ENCODE data around the gene SPECC1.

The SPECC1 gene

DNA sequence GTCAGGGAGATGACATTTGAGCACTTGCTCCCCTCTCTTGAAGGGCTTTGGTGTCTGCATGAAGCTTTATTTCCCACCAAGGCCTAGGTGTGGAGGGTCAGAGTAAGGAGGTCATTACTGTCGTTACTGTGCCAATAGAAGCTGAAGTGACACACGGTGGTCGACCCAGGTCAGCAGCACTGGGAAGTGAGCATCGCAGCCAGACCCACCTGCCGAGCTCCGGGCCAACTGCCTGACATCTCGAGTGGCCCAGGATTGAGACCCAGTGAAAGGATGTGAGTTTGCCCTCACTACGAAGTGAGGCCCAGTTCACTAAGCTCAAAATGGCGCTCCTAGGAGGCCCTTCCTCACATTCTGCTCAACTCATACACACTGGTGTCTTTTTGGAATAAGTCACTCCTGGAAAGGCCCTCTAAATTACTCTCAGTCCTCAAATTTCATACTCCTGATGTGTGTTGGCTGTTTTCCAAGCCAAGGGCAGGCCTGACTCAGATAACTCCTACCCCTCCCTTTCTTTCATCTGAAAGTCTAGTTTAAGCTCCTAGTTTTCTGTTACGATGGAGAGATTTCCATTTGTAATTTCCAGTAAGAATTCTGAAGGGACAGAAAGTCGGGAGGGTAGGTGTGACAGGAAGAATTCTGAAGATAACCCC is 257.8 kb downstream of the SPECC1 start:
- no peak overlapping the region for H3K4me3 ChIP-seq (ENCODE audit: low read depth, low read length)
- no peak for DNase-seq (ENCODE audit: low read depth)
- TF ChIP-seq MYC (IDR thresholded peaks at IDR 0.05; ENCODE audit: low read depth, low read length) (no peak), POLR2A (IDR thresholded peaks at IDR 0.05; ENCODE audit: extremely low read depth, insufficient read length) (no peak)
- TF ChIP-seq, protein P1, sequence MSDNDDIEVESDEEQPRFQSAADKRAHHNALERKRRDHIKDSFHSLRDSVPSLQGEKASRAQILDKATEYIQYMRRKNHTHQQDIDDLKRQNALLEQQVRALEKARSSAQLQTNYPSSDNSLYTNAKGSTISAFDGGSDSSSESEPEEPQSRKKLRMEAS (IDR thresholded peaks at IDR 0.05; ENCODE audit: low read depth, low read length), result no peak
- TF ChIP-seq, protein P2, sequence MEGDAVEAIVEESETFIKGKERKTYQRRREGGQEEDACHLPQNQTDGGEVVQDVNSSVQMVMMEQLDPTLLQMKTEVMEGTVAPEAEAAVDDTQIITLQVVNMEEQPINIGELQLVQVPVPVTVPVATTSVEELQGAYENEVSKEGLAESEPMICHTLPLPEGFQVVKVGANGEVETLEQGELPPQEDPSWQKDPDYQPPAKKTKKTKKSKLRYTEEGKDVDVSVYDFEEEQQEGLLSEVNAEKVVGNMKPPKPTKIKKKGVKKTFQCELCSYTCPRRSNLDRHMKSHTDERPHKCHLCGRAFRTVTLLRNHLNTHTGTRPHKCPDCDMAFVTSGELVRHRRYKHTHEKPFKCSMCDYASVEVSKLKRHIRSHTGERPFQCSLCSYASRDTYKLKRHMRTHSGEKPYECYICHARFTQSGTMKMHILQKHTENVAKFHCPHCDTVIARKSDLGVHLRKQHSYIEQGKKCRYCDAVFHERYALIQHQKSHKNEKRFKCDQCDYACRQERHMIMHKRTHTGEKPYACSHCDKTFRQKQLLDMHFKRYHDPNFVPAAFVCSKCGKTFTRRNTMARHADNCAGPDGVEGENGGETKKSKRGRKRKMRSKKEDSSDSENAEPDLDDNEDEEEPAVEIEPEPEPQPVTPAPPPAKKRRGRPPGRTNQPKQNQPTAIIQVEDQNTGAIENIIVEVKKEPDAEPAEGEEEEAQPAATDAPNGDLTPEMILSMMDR (IDR thresholded peaks at IDR 0.05; ENCODE audit: low read depth, low read length), result no peak

DNA sequence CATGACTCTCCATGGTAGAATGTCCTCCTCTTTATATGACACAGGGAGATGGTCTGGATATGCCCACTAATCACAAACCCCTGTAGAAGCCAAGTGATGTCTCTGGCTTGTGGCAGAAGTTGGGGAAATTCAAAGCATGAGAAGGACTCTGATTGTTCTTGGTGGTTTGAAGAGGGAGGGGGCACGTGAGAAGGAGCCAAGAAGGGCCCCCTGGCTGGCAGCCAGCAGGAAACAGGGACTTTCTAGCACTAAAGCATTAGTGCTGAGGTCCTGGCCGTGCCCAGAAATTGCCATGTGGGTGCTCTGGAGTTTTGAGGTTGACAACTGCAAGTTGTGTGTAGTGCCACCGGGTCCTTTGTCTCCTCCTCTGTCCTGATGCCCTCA is 258.3 kb downstream of the SPECC1 start:
- no peak overlapping the region for H3K4me3 ChIP-seq (ENCODE audit: low read depth, low read length)
- no peak for DNase-seq (ENCODE audit: low read depth)
- TF ChIP-seq, protein P2 (IDR thresholded peaks at IDR 0.05; ENCODE audit: low read depth, low read length), result no peak
- TF ChIP-seq POLR2A (IDR thresholded peaks at IDR 0.05; ENCODE audit: extremely low read depth, insufficient read length) (no peak), MYC (IDR thresholded peaks at IDR 0.05; ENCODE audit: low read depth, low read length) (no peak)
- TF ChIP-seq, protein P1 (IDR thresholded peaks at IDR 0.05; ENCODE audit: low read depth, low read length), result no peak

DNA sequence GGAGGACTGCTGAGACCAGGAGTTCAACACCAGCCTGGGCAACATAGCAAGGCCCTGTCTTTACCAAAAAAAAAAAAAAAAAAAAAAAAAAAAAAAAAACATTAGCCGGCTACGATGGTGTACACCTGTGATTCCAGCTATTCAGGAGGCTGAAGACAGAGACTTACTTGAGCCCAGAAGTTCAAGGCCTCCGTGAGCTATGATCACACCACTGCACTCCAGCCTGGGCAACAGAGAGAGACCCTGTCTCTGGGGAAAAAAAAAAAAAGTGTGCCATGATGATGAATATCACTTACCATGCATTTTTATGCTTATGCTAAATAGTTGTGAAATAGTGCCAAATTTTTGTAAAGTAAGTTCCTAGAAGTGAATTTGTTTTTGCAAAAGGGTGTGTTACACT is 261.2 kb downstream of the SPECC1 start:
- H3K4me3 ChIP-seq (ENCODE audit: low read depth, low read length), result no peak overlapping the region
- TF ChIP-seq, protein P2 (IDR thresholded peaks at IDR 0.05; ENCODE audit: low read depth, low read length), result no peak
- TF ChIP-seq, protein P1 (IDR thresholded peaks at IDR 0.05; ENCODE audit: low read depth, low read length), result no peak
- TF ChIP-seq POLR2A (IDR thresholded peaks at IDR 0.05; ENCODE audit: extremely low read depth, insufficient read length) (no peak), MYC (IDR thresholded peaks at IDR 0.05; ENCODE audit: low read depth, low read length) (no peak)
- DNase-seq (ENCODE audit: low read depth), result no peak

DNA sequence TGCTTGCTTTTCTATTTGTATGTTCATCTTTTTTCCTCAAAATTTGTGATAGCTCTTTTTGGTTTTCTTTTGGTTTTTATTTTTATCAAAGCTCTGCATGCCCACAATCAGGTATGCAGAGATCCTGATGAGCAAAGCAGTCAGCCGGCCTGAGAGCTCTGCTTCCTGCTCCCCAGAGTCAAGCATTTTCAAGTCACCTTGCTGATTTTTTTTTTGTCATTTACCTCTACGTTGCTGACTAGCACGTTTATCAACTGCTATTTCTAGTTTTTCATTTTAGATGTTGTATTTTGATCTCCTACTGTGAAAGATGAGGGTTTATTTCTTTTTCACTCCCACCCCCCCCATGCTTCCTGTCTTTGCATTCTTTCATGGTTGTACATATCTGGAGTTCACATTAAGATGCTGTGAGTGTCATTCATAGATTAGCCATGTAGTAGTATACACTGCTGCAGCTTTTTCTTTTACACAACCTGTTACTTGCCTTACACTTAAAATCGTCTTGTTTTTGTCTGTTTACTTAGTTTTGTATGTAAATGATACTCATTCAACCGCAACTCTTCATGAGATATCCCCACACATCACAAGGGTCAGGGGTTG is 262.0 kb downstream of the SPECC1 start:
- TF ChIP-seq, protein P1 (IDR thresholded peaks at IDR 0.05; ENCODE audit: low read depth, low read length), result no peak
- TF ChIP-seq, protein P2 (IDR thresholded peaks at IDR 0.05; ENCODE audit: low read depth, low read length), result no peak
- TF ChIP-seq POLR2A (IDR thresholded peaks at IDR 0.05; ENCODE audit: extremely low read depth, insufficient read length), result no peak
- no peak for TF ChIP-seq MYC (IDR thresholded peaks at IDR 0.05; ENCODE audit: low read depth, low read length)
- H3K4me3 ChIP-seq (ENCODE audit: low read depth, low read length), result no peak overlapping the region
- no peak for DNase-seq (ENCODE audit: low read depth)

DNA sequence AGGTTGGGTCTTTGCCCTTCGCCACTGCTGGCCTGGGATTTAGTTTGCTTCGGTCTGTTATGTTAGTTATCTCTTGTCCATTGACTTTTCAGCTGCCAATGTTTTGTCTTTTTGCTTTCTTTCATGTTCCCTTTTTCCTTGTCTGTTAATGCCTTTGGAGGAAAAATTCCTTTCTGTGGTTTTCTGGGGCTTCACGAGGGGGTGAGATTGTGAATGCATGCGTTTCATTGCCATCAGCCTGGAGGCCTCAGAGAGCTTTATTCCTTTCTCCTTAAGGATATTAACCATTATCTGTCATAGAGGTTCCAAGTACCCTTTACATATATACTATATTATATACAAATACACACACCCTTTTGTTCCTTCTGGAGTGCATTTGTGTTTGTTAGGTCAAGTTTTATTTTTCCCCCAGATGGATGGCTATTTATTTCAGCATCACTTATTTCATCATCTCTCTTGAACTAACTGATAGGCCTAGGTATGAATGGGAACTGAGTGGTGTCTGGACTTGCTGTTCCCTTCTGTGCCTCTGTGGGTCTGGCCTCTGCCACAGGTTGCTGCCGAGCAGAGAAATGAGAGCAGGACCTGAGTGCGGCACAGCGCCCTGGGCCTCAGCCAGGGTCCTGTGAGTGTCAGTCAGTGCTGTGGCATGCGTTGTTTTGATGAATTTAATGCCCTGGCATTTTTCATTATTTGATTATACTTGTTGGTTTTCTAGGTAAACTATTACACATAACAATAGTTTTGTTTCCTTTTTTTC is 264.8 kb downstream of the SPECC1 start:
- DNase-seq (ENCODE audit: low read depth), result no peak
- H3K4me3 ChIP-seq (ENCODE audit: low read depth, low read length), result no peak overlapping the region
- TF ChIP-seq, protein P1 (IDR thresholded peaks at IDR 0.05; ENCODE audit: low read depth, low read length), result no peak
- TF ChIP-seq POLR2A (IDR thresholded peaks at IDR 0.05; ENCODE audit: extremely low read depth, insufficient read length) (no peak), MYC (IDR thresholded peaks at IDR 0.05; ENCODE audit: low read depth, low read length) (no peak)
- TF ChIP-seq, protein P2 (IDR thresholded peaks at IDR 0.05; ENCODE audit: low read depth, low read length), result no peak

All from NB4 (cell line).